SKM-1 treated with dmso at 0.1 percent for 144 hours (cell line): Measurements from ENCODE around the gene SCGB2A2.

Experiments
- DNase-seq: peaks from one replicate; lab custom pipeline; 2025; ENCODE audit not compliant: unreplicated experiment; lab: John Stamatoyannopoulos, UW

Gene SCGB2A2

GRCh38 chr11:62269654-62270278 lies at the start of gene SCGB2A2:
SCGB2A2 (plus strand) TSS chr11:62270158; CDS start chr11:62270217, 59 bp downstream.
- no peak for DNase-seq

DNA sequence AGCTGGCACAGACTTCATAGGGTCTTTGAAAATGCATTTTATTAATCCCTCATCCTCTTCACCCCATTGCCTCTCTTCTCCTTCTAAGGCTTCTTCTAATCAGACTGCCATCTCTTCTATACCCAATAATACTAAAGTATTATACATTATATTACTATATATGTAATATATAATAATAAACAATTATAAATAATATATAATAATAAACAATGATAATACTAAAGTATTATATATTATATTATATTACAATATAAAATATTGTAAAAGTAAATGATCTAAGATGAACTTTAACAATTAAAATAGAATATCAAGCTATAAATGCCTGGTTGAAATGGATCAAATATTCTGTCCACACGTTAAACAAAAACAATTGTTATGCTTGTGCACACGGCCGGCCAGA lies 48.5 kb upstream of the SCGB2A2 start:
- DNase-seq, result no peak

- no peak for DNase-seq
Observed at GRCh38 chr11:62223095-62223494, 46.9 kb upstream of the SCGB2A2 start.

DNA sequence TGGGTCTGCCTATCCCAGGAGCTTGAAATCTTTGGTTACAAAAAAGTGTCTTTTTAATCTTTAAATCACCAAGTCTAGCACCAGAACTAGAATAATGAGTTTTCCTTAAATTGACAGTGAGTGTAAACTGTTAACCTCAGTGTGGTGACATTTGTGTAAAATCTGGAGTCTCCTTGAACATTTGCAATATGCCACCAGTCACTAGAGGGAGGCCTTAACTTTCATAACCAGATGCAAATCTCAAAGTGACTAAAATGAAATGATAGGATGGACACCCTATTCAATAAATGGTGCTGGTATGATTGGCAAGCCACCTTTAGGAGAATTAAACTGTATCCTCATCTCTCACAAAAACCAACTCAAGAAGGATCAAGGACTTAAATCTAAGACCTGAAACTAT lies 36.2 kb upstream of the SCGB2A2 start:
- no peak for DNase-seq

DNA sequence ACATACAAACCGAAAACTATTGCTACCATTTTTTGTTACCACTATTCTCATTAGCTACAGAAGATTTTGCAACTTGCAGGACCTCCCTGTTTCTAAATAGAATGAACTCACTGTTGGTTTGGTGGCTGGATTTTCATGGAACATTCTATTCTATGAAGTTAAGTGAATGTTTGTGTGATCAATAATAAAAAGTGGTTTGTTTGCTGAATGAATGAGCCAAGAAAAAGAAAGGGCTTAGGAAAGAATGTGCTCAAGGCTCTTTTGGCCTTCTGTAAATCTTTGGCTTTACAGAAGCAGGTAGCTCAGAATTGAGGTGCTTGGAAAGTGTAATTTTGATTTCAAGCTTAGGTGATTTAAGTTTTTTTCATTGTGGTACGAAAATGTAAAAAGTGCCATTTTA lies 33.8 kb upstream of the SCGB2A2 start:
- DNase-seq, result no peak

GRCh38 chr11:62237499-62237898 lies 32.5 kb upstream of the SCGB2A2 start:
- DNase-seq, result no peak

GRCh38 chr11:62238151-62238550 lies 31.8 kb upstream of the SCGB2A2 start:
- DNase-seq, result no peak

DNA sequence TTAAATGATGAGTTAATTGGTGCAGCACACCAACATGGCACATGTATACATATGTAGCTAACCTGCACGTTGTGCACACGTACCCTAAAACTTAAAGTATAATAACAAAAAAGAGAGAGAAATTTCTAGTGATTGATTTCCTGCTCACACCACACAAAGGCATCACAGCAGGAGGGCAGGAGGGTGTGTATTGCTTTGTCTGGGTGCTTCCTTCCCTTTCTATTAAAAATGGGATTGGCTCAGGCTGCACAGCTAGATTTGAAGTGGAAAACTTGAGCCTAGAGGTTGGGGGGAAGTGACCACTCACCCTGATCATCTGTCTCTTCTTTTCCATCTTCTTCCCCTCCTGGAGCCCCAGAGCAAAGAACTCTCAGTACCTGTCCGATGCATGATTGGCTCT lies 28.9 kb upstream of the SCGB2A2 start:
- DNase-seq, result no peak

DNA sequence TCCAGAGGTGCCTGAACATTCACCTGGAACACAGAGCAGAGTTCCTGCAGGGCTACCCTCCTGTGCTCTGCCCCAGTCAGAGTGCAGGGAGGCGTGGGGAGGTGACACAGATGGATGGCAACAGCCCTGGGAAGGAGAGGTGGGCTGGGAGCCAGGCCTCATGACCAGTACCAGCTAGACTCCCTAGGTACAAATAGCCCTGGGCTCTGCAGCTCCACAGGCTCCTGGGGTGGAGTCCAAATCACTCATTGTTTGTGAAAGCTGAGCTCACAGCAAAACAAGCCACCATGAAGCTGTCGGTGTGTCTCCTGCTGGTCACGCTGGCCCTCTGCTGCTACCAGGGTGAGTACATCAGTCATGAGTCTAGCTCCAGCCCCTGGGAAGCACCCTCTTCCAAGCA lies 27.9 kb upstream of the SCGB2A2 start, which contains the start of gene SCGB1D2:
Gene SCGB1D2 (plus strand): TSS at position 219 of the 400 bp plus-strand sequence. CDS start 69 bp downstream, at position 288.
- no peak for DNase-seq

GRCh38 chr11:62245271-62245753 lies 24.6 kb upstream of the SCGB2A2 start:
- no peak for DNase-seq

DNA sequence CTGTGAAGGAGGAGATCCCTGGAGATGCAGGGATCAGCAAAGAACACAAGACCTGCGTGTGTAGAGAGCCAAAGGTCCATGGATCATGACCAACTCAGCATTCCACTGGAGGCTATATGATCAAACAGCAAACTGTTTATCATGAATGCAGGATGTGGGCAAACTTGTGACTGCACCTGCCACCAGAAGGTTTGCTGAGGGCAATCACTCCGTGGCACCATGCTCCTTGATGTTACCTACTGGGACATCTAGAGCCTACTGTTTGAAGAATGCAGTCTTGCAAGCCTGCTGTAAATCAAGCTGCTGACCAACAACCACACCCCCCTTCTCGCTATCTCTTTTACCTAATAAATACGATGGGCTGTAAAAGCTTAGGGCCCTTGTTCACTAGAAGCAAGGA lies 18.3 kb upstream of the SCGB2A2 start:
- no peak for DNase-seq

DNA sequence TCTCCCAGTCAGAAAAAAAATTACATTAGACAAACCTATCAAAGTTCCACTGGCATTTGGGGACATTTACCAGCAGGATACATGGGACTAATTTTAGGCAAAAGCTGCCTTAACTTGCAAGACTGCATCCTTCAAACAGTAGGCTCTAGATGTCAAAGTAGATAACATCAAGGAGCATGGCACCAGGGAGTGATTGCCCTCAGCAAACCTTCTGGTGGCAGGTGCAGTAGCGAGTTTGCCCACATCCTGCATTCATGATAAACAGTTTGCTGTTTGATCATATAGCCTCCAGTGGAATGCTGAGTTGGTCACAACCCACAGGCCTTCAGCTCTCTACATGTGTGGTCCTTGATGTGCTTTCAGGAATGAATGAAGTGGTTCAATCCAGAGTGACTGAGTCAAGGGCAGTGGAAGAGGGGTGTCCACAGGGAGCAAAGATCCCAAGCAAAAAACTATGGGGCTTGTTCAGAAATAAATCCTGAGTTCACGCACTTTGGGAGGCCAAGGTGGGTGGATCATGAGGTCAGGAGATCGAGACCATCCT lies 15.9 kb upstream of the SCGB2A2 start:
- DNase-seq, result no peak

DNA sequence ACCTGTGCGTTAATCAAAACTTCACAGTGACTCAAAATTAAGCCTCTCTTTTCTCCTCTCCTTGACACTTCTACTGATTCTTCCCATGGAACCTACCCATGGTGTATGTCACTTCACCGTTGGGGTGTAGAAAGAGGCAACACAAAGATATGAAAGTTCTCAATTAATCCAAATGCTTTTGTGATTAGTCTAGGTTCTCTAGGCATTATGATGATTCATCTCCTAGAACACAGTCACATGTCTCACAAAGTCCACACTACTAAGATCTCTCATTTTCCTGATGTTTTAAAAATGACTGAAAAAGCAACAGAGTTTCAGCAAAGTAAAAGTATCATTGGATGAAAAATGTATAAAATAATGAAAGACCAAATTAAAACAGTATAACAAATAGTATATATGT lies 13.7 kb upstream of the SCGB2A2 start:
- DNase-seq, result no peak

GRCh38 chr11:62260261-62260953 lies 9.6 kb upstream of the SCGB2A2 start:
- DNase-seq, result no peak

DNA sequence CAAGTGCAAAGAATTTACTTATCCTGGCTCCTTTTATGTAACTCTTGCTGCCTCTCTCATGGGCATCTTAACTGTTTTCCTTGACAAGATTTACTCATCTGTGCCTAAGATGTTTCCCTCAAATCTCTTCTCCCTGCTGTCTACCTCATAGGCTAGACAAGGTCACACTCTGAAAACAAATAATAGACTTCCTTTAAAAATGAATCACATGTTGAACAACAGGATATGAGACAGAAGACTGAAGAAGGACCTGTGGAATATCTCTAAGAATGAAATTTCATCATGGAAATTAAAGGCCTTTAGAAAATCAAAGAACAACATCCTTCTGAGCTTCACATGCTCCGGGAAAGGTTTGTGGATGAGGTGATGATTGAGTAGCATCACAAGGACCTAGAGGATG lies 6.0 kb upstream of the SCGB2A2 start:
- DNase-seq, result no peak

DNA sequence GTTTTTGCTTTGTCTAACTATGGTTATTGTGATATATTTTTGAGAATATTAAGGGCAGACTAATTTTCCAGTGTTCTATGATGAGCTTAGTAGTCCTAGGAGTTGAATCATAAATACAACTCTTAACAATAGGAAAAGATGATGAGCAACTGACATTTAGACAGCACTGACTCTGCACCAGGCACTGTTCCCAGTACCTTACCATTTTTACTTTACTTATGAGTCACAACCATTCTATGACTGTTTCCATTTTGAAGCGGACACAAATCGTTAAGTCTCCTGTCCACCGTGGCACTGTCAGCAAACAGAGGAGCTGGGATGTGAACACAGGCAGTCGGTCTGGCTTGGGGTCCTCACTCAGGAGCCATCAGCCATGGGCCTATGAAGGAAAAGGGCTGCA lies 3.4 kb upstream of the SCGB2A2 start:
- no peak for DNase-seq

GRCh38 chr11:62267050-62267449 lies 2.9 kb upstream of the SCGB2A2 start:
- DNase-seq, result no peak

DNA sequence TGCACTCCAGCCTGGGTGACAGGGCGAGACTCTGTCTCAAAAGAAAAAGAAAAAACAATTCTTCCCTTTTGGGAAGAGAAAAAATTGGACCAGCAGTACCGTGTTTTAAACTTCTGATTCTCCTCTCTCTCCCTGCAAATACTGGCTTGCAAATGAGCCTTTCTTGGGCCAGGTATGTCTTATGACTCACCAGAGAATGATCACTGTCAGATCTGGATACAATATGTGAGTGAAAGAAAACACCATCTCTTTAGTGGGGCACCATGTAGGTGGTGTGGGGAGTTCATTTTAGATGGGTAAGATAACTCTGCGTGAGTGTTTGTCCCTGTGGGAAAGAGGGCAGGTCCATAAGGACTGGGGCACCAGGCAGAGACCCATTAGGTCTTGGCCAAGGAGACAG lies 2.4 kb upstream of the SCGB2A2 start:
- DNase-seq, result no peak

GRCh38 chr11:62273284-62273683 lies 3.3 kb downstream of the SCGB2A2 start:
- DNase-seq, result no peak

GRCh38 chr11:62273789-62274275 lies 3.9 kb downstream of the SCGB2A2 start:
- no peak for DNase-seq

GRCh38 chr11:62280452-62280851 lies 10.5 kb downstream of the SCGB2A2 start:
- DNase-seq, result no peak

- no peak for DNase-seq
Observed at GRCh38 chr11:62295504-62295903, 25.5 kb downstream of the SCGB2A2 start.
